Progenitor cell of endocrine pancreas (in vitro differentiated cells): ENCODE results near the gene SLC25A18. TPM values are rescaled to one million over a fixed set of nuclear protein-coding genes. Genes with fewer than 3 reads are reported as not detected.

ENCODE experiments used
- DNase-seq: peaks from one replicate; pipeline ENCODE4 v3.0.0; 2021; ENCODE audit warnings: low spot score; ENCODE audit not compliant: unreplicated experiment
- H3K27ac Mint-ChIP-seq: 2 replicates; pipeline ENCODE4 v1.8.0; 2021; ENCODE audit warnings: mild to moderate bottlenecking, moderate library complexity, mixed read lengths
- H3K27me3 Mint-ChIP-seq: 2 replicates; pipeline ENCODE4 v1.8.0; 2021; ENCODE audit warnings: mixed read lengths
- H3K36me3 Mint-ChIP-seq: 2 replicates; pipeline ENCODE4 v1.8.0; 2022; ENCODE audit warnings: mixed read lengths; ENCODE audit not compliant: insufficient read depth
- H3K4me1 Mint-ChIP-seq: 2 replicates; pipeline ENCODE4 v1.8.0; 2021; ENCODE audit warnings: low read depth, mixed read lengths
- H3K4me3 Mint-ChIP-seq: 2 replicates; pipeline ENCODE4 v1.8.0; 2021; ENCODE audit warnings: low read depth, mild to moderate bottlenecking, moderate library complexity, mixed read lengths
- H3K9me3 Mint-ChIP-seq: 2 replicates; pipeline ENCODE4 v1.8.0; 2021; ENCODE audit warnings: low read depth, mixed read lengths
- CTCF ChIP-seq: fragments of 200-600 bp; sonication (generic); IDR thresholded peaks from one replicate; pipeline ENCODE4 v1.5.0; 2021; ENCODE audit warnings: antibody characterized with exemption, mild to moderate bottlenecking; ENCODE audit not compliant: unreplicated experiment
- total RNA-seq: library from RNA; stranded (reverse); gene quantifications from 2 replicates; pipeline ENCODE4 v1.2.1, GENCODE V29; 2021

SLC25A18 gene
- total RNA-seq, 1 donor from 2014 or later = 2.3 TPM

GRCh38 chr22:17548010-17548755 lies 15.1 kb upstream of the SLC25A18 start:
- Mint-ChIP-seq H3K9me3 (no peaks in the 10 kb centered on the region), H3K4me1 (no peaks in the 10 kb centered on the region), H3K27me3 (no peaks in the 10 kb centered on the region), H3K4me3 (no peak overlapping the region), H3K36me3 (peaks cover 20% of the 10 kb centered on the region), H3K27ac (no peak overlapping the region)
- DNase-seq = no peak
- TF ChIP-seq CTCF = no peak

GRCh38 chr22:17548756-17549035 lies 14.6 kb upstream of the SLC25A18 start:
- H3K4me3 Mint-ChIP-seq = no peak overlapping the region
- H3K27me3 Mint-ChIP-seq = no peaks in the 10 kb centered on the region
- no peak for DNase-seq
- H3K4me1 Mint-ChIP-seq = no peaks in the 10 kb centered on the region
- H3K9me3 Mint-ChIP-seq = no peaks in the 10 kb centered on the region
- no peak overlapping the region for H3K27ac Mint-ChIP-seq
- H3K36me3 Mint-ChIP-seq = peaks cover 20% of the 10 kb centered on the region
- no peak for TF ChIP-seq CTCF

- no peak for DNase-seq
- Mint-ChIP-seq H3K4me3 (no peak overlapping the region), H3K9me3 (no peaks in the 10 kb centered on the region), H3K27me3 (no peaks in the 10 kb centered on the region), H3K27ac (no peak overlapping the region), H3K36me3 (peaks cover 19% of the 10 kb centered on the region), H3K4me1 (no peaks in the 10 kb centered on the region)
- TF ChIP-seq CTCF = no peak
These were observed 14.1 kb upstream of the SLC25A18 start for GRCh38 chr22:17549183-17549582.

- no peak for TF ChIP-seq CTCF
- no peak overlapping the region for H3K4me3 Mint-ChIP-seq
- H3K9me3 Mint-ChIP-seq = no peaks in the 10 kb centered on the region
- peaks cover 19% of the 10 kb centered on the region for H3K36me3 Mint-ChIP-seq
- no peaks in the 10 kb centered on the region for H3K27me3 Mint-ChIP-seq
- no peaks in the 10 kb centered on the region for H3K4me1 Mint-ChIP-seq
- DNase-seq = no peak
- no peak overlapping the region for H3K27ac Mint-ChIP-seq
These were observed 13.6 kb upstream of the SLC25A18 start for GRCh38 chr22:17549655-17550054.

- no peaks in the 10 kb centered on the region for H3K9me3 Mint-ChIP-seq
- H3K4me3 Mint-ChIP-seq = no peak overlapping the region
- TF ChIP-seq CTCF = no peak
- no peaks in the 10 kb centered on the region for H3K27me3 Mint-ChIP-seq
- no peak for DNase-seq
- H3K4me1 Mint-ChIP-seq = no peaks in the 10 kb centered on the region
- peaks cover 18% of the 10 kb centered on the region for H3K36me3 Mint-ChIP-seq
- no peak overlapping the region for H3K27ac Mint-ChIP-seq
These were observed 10.6 kb upstream of the SLC25A18 start for GRCh38 chr22:17552737-17553136.
